ENCODE measurements around the gene UQCR10. TPM values are rescaled to one million over a fixed set of nuclear protein-coding genes. Genes with fewer than 3 reads are reported as not detected.

The UQCR10 gene
- total and polyA plus RNA-seq, 9 of the 15 experiments (the other 6 are each of a cell fraction or from before 2014, with no cell fraction given) = 128 to 903 (median 163) TPM

DNA sequence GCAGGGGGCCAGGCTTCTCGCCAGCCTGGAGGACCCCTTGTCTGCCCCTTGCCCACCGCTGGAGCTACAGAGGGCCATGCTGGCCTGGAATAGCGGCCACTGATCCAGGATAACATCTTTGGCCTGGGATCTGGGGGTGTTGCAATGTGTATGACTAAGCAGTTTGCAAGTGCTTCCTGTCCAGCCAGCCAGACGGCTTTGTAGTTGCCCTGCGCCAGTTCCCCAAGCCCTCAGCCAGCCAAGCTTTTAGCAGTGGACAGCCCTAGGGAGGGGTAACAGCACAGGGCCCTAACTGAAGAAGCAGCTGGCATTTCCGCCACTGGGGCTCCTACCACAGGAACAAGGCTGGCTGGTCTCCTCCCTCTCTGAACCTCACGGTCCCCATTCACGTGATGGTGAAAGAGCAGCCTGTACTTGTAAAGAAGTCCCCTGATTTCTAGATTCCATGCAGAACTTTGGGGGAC lies 32.1 kb downstream of the UQCR10 start (continued):
- TF ChIP-seq, protein P1, sequence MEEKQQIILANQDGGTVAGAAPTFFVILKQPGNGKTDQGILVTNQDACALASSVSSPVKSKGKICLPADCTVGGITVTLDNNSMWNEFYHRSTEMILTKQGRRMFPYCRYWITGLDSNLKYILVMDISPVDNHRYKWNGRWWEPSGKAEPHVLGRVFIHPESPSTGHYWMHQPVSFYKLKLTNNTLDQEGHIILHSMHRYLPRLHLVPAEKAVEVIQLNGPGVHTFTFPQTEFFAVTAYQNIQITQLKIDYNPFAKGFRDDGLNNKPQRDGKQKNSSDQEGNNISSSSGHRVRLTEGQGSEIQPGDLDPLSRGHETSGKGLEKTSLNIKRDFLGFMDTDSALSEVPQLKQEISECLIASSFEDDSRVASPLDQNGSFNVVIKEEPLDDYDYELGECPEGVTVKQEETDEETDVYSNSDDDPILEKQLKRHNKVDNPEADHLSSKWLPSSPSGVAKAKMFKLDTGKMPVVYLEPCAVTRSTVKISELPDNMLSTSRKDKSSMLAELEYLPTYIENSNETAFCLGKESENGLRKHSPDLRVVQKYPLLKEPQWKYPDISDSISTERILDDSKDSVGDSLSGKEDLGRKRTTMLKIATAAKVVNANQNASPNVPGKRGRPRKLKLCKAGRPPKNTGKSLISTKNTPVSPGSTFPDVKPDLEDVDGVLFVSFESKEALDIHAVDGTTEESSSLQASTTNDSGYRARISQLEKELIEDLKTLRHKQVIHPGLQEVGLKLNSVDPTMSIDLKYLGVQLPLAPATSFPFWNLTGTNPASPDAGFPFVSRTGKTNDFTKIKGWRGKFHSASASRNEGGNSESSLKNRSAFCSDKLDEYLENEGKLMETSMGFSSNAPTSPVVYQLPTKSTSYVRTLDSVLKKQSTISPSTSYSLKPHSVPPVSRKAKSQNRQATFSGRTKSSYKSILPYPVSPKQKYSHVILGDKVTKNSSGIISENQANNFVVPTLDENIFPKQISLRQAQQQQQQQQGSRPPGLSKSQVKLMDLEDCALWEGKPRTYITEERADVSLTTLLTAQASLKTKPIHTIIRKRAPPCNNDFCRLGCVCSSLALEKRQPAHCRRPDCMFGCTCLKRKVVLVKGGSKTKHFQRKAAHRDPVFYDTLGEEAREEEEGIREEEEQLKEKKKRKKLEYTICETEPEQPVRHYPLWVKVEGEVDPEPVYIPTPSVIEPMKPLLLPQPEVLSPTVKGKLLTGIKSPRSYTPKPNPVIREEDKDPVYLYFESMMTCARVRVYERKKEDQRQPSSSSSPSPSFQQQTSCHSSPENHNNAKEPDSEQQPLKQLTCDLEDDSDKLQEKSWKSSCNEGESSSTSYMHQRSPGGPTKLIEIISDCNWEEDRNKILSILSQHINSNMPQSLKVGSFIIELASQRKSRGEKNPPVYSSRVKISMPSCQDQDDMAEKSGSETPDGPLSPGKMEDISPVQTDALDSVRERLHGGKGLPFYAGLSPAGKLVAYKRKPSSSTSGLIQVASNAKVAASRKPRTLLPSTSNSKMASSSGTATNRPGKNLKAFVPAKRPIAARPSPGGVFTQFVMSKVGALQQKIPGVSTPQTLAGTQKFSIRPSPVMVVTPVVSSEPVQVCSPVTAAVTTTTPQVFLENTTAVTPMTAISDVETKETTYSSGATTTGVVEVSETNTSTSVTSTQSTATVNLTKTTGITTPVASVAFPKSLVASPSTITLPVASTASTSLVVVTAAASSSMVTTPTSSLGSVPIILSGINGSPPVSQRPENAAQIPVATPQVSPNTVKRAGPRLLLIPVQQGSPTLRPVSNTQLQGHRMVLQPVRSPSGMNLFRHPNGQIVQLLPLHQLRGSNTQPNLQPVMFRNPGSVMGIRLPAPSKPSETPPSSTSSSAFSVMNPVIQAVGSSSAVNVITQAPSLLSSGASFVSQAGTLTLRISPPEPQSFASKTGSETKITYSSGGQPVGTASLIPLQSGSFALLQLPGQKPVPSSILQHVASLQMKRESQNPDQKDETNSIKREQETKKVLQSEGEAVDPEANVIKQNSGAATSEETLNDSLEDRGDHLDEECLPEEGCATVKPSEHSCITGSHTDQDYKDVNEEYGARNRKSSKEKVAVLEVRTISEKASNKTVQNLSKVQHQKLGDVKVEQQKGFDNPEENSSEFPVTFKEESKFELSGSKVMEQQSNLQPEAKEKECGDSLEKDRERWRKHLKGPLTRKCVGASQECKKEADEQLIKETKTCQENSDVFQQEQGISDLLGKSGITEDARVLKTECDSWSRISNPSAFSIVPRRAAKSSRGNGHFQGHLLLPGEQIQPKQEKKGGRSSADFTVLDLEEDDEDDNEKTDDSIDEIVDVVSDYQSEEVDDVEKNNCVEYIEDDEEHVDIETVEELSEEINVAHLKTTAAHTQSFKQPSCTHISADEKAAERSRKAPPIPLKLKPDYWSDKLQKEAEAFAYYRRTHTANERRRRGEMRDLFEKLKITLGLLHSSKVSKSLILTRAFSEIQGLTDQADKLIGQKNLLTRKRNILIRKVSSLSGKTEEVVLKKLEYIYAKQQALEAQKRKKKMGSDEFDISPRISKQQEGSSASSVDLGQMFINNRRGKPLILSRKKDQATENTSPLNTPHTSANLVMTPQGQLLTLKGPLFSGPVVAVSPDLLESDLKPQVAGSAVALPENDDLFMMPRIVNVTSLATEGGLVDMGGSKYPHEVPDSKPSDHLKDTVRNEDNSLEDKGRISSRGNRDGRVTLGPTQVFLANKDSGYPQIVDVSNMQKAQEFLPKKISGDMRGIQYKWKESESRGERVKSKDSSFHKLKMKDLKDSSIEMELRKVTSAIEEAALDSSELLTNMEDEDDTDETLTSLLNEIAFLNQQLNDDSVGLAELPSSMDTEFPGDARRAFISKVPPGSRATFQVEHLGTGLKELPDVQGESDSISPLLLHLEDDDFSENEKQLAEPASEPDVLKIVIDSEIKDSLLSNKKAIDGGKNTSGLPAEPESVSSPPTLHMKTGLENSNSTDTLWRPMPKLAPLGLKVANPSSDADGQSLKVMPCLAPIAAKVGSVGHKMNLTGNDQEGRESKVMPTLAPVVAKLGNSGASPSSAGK (IDR thresholded peaks at IDR 0.05) = no peak
- TF ChIP-seq TRIM24 (IDR thresholded peaks at IDR 0.05) (peak; percentile 78 to 85), FOXA1 (IDR thresholded peaks at IDR 0.05; ENCODE audit: borderline replicate concordance) (no peak), ARNT (IDR thresholded peaks at IDR 0.05) (no peak), ATF7 (IDR thresholded peaks at IDR 0.05) (peak; percentile 60), ZBTB1 (CRISPR knock-in tag; IDR thresholded peaks at IDR 0.05; ENCODE audit: borderline replicate concordance, low read depth) (no peak), CAMTA2 (CRISPR knock-in tag; conservative IDR thresholded peaks at IDR 0.05) (no peak), U2AF2 (optimal IDR thresholded peaks at IDR 0.05; ENCODE audit: low read depth, low read length) (no peak), ZNF316 (IDR thresholded peaks at IDR 0.05) (peak; percentile 96), POU5F1 (IDR thresholded peaks at IDR 0.05; ENCODE audit: borderline replicate concordance, low read depth, low read length, partially characterized antibody) (no peak), PURB (CRISPR knock-in tag; IDR thresholded peaks at IDR 0.05; ENCODE audit: low read depth) (no peak), CBFA2T2 (conservative IDR thresholded peaks at IDR 0.05) (no peak), FUS (optimal IDR thresholded peaks at IDR 0.05; ENCODE audit: low read depth, low read length) (no peak), NCOA4 (IDR thresholded peaks at IDR 0.05; ENCODE audit: partially characterized antibody) (no peak), MAZ (CRISPR knock-in tag; conservative IDR thresholded peaks at IDR 0.05 in 1 of 2, IDR thresholded peaks at IDR 0.05 in 1 of 2) (0 out of 4 replicates have a peak, but pooled peaks of 1 of the 2 experiments have one; percentile 19), SRSF7 (optimal IDR thresholded peaks at IDR 0.05; ENCODE audit: low read depth, low read length) (no peak), IRF2 (CRISPR knock-in tag; IDR thresholded peaks at IDR 0.05) (no peak), SMARCC2 (IDR thresholded peaks at IDR 0.05; ENCODE audit: low read depth) (peak; percentile 67; the same call in 1 of the 2 replicates)
- TF ChIP-seq, protein P2, sequence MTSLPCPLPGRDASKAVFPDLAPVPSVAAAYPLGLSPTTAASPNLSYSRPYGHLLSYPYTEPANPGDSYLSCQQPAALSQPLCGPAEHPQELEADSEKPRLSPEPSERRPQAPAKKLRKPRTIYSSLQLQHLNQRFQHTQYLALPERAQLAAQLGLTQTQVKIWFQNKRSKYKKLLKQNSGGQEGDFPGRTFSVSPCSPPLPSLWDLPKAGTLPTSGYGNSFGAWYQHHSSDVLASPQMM (CRISPR knock-in tag; IDR thresholded peaks at IDR 0.05) = no peak
